Sigmoid colon (tissue), 4 donors: ENCODE data around the gene BDNF.
"Not testable (repeated sequence)": the region's sequence is repeated elsewhere in the genome, so short reads cannot be mapped to it uniquely, and the experiment has no call there.

Experiments used
- EP300 ChIP-seq, 4 donors: sonication (generic); formaldehyde crosslinking; IDR thresholded peaks; one replicate each; pipeline ENCODE4 v1.6.1; 2017; ENCODE audit warnings: antibody characterized with exemption in 4 of 4
- POLR2A ChIP-seq, 2 donors: fragments of 450-650 bp; IDR thresholded peaks; one replicate each; pipeline ENCODE4 v1.6.1; 2016; ENCODE audit warnings: antibody characterized with exemption in 2 of 2, mild to moderate bottlenecking in 2 of 2, moderate library complexity in 2 of 2
- TF ChIP-seq, protein P1 (sequence below), 4 experiments: fragments of 450-650 bp in 3 of 4; fragments of 200-600 bp in 1 of 4; IDR thresholded peaks; one replicate each; pipeline ENCODE4 v1.5.1; 2016 to 2019; ENCODE audit warnings: antibody characterized with exemption in 4 of 4, mild to moderate bottlenecking in 3 of 4, moderate library complexity in 2 of 4

DNA sequence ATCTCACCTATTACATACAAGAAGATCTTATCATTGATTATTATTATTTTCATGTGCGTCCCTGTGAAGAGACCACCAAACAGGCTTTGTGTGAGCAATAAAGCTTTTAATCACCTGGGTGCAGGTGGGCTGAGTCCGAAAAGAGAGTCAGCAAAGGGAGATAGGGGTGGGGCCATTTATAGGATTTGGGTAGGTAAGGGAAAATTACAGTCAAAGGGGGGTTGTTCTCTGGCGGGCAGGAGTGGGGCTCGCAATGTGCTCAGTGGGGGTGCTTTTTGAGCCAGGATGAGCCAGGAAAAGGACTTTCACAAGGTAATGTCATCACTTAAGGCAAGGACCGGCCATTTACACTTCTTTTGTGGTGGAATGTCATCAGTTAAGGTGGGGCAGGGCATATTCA, 71.2 kb downstream of the BDNF start:
- TF ChIP-seq, protein P1, sequence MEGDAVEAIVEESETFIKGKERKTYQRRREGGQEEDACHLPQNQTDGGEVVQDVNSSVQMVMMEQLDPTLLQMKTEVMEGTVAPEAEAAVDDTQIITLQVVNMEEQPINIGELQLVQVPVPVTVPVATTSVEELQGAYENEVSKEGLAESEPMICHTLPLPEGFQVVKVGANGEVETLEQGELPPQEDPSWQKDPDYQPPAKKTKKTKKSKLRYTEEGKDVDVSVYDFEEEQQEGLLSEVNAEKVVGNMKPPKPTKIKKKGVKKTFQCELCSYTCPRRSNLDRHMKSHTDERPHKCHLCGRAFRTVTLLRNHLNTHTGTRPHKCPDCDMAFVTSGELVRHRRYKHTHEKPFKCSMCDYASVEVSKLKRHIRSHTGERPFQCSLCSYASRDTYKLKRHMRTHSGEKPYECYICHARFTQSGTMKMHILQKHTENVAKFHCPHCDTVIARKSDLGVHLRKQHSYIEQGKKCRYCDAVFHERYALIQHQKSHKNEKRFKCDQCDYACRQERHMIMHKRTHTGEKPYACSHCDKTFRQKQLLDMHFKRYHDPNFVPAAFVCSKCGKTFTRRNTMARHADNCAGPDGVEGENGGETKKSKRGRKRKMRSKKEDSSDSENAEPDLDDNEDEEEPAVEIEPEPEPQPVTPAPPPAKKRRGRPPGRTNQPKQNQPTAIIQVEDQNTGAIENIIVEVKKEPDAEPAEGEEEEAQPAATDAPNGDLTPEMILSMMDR (IDR thresholded peaks at IDR 0.05), result not testable (repeated sequence)
- TF ChIP-seq POLR2A, EP300 (IDR thresholded peaks at IDR 0.05): not testable (repeated sequence)
